Epidermal melanocyte (primary cell): ENCODE measurements around the gene UNC5B.
"Not testable (repeated sequence)": the region's sequence is repeated elsewhere in the genome, so short reads cannot be mapped to it uniquely, and the experiment has no call there.

Experiments
- DNase-seq: peaks from one replicate; pipeline ENCODE4 v3.0.0; 2011; ENCODE audit warnings: low spot score; ENCODE audit not compliant: insufficient read length

Gene UNC5B

DNA sequence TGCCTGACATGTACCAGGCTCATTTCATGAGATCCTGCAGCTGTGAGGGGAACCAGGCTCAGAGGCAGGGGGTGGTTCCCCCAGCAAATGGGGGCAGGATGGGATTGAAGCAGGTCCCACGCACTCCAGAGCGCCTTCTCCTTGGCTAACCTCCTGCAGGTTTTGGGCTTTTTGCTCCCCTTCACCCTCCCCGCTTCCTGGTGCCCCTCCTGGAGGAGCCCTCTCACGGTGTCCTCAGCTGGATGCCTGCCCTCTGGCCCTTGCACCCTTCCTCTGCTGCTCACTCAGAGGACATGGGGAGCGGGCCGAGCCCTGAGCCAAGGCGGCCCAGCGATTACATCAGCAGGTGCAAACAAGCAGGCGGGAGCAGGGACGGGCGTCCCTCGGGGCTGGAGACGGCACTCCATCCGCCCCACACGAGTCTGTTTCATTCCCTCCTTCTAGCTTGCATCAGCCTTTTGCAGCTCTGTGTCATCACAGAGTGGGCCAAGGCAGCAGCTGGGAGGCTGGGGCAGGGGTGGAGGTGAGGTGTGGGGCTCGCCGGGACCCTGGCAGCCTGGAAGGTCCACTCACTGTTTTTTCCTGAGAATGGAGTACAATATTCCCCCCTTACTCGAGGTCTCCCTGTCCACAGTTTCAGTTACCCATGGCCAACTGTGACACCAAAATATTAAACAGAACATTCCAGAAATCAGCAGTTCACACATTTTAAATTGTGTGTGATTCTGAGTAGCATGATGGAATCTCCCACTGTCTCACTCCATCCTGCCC is 54.0 kb downstream of the UNC5B start:
- no peak for DNase-seq

DNA sequence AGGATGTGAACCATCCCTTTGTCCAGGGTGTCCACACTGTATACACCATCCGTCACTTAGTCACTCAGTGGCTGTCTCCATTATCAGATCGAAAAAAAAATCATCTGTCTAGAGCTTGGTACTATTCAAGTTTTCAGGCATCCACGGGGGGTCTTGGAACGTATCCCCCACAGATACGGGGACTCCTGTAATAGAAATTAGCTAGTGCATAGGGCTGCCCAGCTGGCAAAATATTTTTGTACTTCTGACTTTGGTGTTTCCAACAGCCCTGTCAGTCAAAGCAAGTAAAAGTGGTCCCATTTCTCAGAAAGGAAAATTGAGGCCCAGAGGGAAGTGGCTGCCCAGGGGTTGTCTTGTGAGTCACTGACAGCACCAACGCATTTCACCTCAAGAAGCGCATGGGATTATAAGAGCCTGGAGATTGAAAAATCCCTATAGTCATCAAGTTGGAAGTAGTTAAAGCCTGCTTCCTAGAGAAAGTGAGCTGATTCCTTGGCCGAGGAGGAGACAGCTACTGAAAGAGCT is 54.6 kb downstream of the UNC5B start:
- DNase-seq = no peak

DNA sequence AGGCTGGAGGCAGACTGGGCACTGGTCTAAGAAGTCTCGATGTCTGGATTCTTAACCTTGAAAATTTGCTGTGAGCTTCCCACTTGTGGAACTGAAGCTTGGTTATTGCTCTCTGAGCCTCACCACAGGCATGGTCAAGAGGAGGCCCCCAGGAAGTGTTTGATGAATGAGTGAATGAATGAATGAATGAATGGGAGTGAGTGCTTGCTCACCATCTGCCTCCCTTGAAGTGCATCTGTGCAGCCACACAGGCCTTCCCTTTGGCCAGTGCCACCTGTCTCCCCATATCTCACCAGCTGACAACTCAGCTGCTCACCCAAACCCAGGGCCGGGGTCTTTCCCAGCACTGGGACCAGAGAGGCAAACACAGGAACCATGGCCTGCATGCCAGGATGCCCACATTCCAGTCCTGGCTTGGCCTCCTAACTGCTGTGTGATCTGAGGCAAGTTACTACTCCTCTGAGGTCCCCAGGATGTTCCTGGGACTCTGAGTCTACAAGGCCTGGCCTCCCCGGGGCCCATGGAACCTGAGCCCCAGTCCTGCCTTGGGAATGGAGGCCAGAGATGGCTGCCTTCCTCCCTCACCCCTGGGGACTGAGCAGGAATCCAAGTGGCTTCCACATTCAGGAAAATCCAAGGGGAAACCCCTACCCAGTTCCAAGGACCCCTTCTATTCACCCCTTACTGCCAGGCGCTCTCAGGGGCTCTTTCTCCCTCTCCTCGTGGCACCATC is 55.3 kb downstream of the UNC5B start:
- DNase-seq = no peak

DNA sequence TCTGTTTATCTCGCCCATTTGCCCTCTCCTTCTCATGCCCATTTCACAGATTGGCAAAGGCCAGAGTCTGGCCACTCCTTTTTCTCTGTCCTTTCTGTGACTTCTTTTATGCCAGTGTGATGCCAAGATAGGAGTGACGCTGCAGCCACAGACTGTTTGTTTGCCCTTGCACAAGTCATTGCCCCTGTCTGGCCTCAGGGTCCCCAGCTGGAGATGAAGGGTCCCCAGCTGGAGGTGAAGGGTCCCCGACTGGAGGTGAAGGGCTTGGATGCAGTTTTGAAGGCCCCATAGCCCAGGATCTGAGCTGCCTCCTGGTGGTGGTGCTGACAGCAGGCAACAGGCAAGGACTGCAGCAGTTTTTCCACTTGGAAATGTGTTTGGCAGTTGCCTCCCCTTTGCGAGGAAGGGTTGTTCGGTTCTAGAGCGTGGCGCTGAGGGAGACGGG is 55.9 kb downstream of the UNC5B start:
- DNase-seq = no peak

DNA sequence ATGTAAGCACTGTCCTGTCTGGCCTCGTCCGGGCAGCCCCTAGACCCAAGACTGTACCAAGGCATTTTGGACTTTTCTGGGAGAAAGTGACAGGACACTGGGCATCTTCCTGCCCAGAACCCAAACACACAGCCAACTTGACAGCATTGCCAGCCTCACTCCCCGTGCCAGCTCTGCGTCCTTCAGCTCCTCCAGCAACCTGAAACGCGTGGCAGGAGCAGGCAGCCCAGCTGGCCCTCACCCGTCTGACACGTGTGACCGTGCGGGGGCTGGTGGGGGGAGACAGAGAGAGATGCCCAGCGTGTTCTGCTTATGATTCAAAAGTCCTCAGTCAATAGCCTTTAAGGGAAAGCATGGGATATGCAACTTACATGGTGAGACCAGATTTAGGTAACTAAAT is 56.4 kb downstream of the UNC5B start:
- no peak for DNase-seq

DNA sequence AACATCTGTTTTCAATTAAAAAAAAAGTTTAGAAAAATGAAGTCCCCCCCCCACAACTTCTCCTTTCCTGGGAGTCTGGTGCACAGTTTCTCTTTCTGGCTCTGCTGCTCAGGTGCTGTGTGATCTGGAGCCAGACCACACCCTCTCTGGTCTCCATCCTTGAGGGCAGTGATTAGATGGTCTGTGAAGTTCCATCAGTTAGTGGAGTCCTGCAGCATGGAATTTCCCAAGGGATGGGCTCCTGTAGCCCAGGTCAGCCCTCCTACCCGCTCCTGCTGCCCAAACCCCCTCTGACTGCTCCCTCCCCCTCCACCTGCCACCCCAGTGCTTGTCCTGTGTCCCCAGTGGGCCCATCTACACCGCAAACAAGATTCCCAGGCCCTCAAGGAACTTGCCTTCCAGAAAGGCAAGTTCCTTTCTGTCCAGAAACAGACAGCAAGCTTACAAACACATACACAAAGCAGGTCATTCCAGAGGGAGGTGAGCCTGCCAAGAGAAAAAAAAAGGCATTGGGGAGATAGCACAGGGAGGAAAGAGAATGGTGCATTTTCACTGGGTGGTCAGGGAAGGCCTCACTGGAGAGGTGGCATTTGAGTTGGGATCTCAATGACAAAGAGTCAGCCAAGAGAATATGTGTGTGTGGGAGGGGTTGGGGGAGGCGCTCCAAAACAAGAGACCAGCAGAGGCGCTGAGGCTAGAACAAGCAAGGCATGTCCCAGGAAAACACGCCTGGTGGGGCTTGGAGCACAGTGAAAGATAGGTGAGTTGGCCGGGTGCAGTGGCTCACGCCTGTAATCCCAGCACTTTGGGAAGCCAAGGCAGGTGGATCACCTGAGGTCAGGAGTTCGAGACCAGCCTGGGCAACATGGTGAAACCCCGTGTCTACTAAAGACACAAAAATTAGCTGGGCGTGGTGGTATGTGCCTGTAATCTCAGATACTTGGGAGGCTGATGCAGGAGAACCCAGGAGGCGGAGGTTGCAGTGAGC is 57.2 kb downstream of the UNC5B start:
- DNase-seq = no peak

DNA sequence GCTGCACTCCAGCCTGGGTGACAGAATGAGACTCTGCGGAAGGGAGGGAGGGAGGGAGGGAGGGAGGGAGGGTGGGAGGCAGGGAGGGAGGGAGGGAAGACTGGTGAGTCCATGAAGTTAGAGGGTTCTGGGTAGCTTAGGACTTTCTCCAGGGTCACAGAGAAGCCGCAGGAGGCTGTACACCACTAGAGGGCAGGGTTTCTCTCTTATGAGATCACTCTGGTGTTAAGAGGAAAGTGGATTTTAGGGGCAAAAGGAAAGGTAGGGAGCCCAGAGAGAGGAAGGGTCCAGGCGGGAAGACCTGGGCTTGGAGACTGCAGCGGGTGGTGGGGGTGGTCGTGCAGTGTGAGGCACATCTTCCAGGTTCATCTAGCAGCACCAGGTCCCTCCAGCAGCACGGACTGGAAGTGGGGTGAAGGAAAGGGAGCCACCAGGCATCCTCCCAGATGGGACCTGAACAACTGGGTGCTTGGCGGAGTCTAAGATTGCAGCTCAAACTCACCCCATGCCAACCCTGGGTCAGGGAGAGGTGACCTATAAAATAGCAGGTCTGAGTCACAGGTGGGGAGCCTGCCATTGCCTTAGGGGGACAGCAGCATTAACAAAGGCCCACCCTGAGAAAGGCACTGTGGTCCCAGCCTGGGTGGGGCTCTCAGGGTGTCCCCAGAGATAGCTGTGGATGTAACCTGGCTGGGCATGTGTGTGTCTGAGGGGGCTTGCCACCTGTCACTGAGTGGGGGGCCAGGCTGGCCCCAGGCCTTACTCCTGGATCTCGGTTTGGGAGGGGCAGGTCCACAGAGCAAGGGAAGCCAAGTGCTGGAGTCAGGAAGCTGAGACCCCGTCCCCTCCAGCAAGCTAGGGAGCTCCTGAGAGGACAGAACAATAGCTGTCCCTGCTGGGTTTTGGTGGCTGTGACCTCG is 58.2 kb downstream of the UNC5B start:
- DNase-seq = peak; percentile 92

DNA sequence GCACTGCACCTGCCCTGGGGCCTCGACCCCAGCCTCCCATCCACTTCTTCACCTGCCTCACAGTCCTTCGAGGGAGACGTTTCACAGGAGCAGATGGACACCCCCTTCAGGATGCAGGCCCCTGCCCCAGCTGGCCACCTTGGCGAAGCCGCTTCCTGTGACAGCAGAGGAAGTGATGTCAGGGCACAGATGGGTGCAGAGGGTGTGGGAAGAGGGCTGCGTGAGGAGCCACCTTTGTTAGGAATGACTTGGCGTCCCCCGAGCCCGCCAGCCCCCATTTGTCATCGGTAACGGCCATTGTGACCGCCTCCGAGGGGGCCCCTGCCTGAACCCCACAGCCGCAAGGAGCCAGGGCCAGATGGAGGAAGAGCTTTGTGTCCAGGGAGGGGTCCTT is 59.3 kb downstream of the UNC5B start:
- DNase-seq = no peak

DNA sequence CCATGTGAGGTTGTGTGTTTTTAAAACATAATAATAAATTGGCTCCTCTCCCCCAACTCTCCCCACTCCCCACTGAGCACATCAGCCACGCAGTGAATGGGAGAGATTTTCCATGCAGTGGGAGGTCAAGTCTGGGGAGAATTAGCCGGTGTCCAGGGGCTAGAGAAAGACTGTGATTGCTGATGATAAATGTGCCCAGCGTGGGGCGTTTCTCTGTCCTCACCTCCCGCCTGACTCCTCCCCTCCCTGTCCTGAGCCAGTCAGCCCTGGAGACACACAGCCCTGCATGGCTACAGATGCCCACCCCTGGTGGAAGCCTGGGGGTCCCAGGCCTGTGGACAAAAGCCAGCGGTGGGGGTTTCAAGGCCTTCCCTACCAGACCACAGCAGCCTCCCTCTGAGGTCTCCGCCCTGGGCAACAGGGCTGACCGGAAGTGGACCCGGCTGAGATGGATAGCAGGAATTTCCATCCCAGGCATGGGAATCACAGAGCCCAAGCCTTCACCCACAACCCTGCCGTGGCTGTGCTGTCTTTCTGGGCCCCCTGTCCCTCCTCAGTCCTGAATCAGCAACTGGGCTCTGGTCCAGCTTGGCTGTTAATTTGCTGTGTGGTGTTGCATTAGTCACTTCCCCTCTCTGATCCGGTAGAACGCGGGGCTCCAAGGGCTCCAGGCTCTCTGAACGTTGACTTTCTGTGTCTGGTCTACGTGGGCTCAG is 59.8 kb downstream of the UNC5B start:
- DNase-seq = no peak

DNA sequence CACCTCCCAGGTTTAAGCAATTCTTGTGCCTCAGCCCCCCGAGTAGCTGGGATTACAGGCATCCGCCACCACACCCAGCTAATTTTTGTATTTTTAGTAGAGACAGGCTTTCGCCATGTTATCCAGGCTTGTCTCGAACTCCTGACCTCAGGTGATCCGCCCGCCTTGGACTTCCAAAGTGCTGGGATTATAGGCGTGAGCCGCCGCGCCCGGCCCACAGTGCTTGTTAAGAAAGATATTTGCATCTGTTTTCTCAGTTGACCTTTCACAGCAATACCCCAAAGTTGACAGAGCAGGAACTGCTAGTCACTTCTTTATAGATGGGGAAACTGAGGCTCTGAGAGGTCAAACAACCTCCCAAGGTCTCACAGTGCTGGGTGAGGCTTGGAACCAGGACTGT is 60.6 kb downstream of the UNC5B start:
- DNase-seq = not testable (repeated sequence)

DNA sequence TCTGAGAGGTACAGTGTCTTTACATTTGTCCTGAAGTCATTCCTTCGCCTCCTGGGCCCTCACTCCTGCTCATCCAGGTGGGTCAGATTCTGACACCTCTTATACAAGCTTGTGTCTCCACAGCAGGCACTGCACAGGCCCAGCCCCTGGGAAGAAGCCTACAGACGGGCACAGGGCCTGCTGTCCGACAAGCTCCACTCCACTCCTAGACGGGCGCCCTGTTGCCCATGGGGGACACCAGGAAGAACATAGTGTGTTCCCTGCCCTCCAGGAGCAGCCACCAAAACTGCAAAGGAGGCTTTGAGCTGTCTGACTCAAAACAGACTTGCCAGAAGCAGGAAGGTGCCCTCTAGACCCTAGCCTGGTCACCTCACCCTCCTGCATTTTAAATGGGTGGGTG is 61.1 kb downstream of the UNC5B start:
- no peak for DNase-seq

DNA sequence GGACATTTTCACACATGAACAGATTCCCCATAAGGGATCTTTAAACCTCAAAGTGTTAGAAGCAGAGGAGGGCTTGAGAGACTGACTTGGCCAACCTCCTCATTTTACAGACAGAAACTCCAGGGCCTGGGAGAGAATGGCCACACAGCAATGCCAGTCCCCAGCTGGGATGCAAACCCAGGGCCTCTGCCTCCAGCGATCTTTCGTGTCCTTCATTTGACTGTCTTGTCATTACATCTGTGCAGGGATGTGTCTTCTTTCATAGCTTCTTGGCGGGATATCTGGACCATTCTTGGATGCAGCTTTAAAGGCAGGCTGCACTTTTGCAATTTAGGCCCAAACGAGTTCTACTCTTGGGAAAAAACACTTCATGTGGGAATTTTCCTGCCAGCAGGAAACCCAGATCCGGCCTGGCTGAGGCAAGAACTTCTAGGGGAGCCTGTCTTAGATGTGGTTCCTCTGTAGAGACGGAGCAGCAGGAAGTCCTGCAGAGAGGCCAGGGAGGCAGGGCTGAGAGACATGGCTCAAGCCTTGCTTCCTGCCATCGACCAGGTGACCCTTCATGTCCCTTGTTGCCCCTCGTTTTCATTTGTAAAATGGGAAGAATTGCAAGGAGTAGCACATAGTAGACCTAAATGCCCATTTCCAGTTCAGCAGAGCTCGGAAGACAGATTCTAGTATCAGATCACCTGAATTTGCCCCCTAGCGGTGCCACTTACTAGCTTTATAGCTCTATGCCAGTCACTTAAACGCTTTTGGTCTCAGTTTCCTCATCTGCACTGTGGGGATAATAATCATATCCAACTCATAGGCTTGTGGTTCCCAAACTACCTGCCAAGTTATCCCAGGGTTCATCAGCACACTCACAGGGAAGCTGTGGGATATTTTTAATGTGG is 62.8 kb downstream of the UNC5B start:
- DNase-seq = no peak

DNA sequence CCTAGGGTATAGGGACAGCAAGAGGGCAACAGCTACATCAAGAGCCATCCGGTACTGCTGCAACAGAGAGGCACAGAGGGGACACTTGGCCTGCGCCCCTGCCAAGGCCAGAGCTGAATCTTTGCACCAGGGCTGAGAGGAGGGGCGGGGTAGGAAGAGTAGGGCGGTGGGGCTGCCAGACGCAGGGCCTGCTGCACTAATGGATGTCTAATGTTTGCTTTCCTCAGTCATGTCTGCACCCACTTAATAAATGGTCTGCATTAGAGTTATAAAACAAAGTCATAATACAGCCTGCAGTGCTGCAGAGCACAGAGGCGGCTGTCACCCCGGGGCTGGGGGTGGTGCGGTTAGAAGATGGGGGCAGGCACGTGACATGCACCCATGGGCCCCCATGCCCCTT is 64.5 kb downstream of the UNC5B start:
- no peak for DNase-seq

DNA sequence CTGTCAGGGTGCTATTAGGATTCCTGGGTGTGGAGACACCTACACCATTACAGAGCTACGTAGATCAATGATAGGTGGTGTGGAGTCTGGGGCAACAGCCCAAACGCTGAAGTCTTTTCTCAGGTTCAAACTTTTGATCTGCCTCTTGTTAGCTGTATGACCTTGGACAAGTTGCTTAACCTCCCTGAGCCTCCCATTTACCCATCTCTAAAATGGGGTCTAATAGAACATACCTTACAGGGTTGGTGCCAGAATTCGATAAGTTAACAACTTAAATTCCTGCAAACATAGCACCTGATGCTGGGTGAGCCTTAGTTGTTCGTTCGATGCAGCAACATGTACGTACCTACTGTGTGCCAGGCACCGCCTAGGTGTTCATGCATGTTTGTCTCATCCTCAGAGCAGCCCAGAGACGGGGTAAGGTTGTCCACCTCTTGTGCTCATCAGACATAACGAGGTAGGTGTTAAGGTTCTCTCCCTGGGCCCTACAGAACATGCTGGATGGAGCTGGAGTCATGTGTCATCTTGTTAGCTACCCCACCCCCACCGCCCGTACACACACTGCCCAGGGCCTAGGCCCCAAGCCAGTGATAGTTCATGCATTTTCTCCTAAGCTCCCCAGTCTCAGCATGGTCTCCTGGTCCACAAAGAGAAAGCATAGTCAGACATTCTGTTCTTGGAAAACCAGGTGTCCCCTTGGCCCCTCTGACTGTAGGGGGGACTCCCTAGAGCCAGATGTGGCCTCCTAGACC is 65.7 kb downstream of the UNC5B start:
- DNase-seq = no peak

DNA sequence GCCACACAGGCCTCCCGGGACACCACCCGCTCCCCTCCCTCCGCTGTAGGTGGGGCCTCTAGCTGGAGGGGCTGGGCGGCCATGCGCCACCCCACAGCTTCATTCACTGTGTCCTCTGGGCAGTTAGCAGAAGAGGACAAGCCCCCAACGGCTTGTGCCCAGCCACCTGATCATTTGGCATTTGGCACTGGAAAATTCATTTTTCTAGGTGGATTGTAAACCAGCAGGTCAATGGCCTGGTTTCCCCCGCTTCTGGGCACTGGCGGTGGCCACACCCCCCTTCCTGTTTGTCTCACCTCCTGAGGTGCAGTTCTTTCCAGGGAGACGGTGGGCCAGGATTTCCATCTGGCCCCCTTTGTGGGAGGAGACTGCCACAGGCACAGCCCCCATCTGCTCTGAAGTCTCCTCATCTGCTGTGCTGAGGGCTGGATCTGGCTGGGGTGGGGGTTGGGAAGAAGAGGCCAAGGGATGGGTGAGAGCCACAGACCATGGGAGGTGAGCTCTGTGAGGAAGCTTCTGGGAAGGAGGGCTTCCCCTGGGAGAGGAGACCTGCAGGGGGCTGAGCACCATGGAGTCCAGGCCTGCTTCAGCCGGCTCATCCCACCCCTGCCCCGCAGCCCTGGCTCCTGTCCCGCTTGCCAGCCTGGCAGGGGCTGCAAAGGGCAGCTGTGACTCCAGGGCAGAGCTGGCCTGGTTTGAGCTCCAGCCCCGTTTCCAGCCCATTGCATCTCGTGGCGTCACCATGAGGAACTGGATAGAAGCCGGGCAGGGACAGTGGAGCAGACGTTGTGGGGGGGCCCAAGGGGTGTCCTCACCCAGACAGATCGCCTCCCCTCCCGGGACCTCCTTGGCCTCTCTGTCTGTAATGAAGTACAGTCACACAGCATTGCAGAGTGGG is 66.6 kb downstream of the UNC5B start:
- no peak for DNase-seq

DNA sequence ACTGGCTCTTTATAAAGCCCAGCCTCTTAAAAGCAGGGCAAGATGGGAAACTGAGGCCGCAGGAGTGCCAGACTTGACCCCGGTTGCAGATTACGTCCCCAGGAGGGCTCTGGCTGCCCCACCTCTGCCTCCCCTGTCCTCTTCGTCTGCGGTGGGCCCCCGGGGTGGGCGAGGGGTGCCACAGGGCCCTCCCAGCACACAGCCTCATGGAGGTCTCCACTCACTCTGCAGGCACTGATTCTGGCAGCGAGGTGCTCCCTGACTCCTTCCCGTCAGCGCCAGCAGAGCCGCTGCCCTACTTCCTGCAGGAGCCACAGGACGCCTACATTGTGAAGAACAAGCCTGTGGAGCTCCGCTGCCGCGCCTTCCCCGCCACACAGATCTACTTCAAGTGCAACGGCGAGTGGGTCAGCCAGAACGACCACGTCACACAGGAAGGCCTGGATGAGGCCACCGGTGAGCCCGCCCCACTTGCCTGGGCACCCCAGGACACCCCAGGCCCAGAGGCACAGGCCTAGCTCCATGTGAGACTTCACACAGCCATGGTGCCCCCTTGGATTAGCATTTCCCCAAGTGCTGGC is 67.3 kb downstream of the UNC5B start:
- no peak for DNase-seq

DNA sequence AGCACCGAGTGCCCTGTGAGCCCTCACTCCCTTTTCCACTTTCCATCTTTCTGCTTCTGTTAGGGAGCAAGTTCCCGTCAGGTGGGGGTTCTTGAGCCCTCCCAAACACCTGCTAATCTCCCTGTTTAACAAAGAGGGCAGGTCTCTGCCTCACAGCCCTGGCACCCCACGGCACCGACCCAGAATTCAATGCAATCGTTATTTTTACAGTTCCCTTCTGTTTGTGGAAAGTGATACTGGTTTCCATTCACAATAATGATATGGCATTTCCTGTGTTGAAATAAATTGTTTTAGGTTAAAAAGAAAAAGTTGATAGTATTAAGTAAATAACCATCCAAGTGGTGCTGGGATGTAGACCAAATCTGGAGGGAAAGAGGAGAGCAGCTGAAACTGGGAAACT is 67.8 kb downstream of the UNC5B start:
- no peak for DNase-seq
